GM12872 (cell line): ENCODE results near the gene SOCS1.

Experiments used
- TF ChIP-seq, protein P1 (sequence below): IDR thresholded peaks from 3 replicates; pipeline ENCODE4 v1.5.1; 2011; ENCODE audit warnings: low read depth, mild to moderate bottlenecking, low read length, moderate library complexity; ENCODE audit not compliant: insufficient read depth

SOCS1 gene

DNA sequence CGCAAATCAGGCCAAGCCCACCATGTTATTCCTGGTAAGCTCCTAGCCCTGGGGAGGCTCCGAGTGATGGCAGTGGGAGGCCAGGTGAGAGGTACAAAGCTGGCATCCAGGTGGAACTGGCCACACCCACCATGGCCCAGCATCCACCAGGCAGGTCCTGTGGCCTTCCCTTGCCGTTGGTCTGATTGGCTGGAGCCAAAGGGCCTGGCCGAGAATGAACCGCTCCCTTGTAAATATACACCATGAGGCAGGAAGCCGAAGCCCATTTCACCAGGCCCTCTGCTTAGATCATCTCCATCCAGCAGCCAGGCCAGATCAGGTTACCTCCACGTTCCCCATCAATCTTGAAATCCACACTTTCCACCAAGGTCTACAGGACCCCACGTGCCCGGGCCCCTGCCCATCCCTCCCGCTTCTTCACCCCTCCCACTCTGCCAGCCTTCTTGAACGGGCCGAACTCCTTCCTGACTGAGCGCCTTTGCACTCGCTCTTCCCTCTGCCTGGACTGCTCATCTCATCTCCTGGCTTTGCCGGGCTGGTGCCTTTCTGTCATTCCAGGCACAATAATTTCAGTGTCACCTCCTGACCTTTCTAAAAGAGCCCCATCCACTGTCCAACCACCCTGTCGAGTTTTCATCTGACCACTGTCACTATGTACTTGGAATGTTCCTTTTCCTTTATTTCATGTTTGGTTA lies 5.8 kb downstream of the SOCS1 start:
- TF ChIP-seq, protein P1, sequence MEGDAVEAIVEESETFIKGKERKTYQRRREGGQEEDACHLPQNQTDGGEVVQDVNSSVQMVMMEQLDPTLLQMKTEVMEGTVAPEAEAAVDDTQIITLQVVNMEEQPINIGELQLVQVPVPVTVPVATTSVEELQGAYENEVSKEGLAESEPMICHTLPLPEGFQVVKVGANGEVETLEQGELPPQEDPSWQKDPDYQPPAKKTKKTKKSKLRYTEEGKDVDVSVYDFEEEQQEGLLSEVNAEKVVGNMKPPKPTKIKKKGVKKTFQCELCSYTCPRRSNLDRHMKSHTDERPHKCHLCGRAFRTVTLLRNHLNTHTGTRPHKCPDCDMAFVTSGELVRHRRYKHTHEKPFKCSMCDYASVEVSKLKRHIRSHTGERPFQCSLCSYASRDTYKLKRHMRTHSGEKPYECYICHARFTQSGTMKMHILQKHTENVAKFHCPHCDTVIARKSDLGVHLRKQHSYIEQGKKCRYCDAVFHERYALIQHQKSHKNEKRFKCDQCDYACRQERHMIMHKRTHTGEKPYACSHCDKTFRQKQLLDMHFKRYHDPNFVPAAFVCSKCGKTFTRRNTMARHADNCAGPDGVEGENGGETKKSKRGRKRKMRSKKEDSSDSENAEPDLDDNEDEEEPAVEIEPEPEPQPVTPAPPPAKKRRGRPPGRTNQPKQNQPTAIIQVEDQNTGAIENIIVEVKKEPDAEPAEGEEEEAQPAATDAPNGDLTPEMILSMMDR = no peak

DNA sequence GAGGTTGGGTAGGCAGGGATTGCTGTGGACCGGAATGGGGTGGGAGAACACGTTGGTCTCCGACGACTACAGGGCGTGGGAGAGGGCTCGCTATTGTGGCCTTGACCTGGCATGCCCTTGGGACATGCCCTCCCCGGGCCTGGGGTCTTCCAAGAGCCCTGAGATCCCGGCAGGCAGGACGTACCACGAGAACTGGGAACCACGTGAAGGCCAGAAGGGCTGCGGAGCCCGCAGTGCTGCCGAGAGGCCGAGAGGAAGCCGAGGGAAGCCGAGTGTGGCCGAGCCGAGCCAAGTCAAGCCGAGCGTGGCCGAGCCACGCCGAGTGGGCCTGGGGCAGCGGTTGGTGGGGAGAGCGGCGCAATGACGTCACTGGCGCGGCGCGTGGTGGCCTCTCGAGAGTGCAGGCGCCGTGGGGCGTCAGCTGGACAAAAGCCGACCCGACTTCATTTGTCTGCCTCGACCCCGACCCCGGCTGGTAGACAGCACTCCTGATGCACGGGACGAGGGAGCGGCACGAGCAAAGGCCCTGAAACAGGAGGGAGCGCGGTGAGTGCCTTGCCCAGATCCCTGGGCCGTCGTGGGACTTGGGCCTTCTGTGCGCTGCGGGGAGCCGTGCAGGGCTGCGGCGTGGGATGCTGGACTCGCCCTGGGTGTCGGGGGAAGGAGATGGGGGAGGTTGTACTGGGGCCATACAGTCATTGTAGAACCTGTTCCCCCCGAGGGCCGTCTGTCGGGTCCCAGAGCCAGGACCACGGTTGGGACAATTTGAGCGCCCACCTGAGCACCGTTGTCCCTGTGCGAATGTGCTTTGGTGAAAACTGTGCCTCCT lies 6.6 kb downstream of the SOCS1 start:
- TF ChIP-seq, protein P1 = no peak

DNA sequence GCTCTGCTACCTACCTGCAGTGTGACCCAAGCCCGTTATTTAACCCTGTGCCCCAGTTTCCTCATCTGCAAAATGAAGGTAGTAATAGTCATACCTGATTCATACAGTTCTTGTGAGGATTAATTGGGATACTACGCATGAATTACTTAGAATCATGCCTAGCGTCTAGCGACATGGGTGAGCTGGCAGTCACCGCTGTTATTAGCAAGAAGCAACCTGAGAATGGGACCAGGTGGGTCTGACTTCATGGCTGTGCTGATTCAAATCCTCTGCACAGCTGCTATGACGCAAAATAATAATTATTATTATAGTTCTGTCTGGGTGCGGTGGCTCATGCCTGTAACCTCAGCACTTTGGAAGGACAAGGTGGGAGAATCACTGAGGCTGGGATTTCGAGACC lies 7.9 kb downstream of the SOCS1 start:
- TF ChIP-seq, protein P1 = no peak

DNA sequence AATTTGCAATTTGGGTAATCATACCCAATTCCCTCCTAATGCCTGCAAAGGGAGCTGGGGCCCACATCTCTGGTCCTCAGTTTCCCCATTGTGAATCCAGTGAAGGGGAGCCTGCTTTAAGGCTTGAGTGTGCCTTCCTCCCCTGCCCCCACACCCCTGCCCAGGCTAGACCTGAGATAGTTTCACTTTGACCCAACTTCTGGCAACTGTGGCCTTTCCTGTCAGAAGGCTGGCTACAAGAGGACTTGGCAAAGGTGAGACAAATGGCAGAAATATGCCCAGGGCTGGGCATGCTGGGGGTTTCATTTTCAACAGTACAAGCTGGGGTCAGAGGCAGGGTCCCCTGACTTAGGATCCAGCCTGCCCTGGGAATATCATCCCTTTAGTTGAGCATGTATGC lies 10.0 kb downstream of the SOCS1 start:
- TF ChIP-seq, protein P1 = no peak

DNA sequence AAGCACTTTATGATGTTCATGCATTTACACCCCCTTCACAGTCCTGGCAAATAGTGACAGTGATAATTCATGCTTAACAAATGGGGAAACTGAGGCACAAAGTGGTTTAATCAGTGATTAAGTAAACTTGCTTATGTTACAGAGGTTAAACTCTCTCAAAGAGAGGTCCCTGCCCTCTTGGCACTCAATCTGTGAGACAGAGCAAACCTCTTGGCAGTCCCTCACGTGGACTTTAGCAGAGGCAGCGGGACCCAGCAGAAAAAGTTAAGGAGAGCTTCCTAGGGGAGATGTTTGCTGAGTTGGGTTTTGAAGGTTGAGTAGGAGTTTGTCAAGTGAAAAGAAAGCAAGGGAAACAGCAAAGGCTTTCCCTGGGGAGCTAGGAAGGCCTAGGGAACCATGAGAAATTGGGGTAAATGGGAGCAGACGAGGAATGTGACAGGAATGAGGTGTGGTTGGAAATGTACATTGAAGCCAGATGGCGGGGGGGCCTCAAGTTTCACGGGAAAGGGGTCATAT lies 10.7 kb downstream of the SOCS1 start:
- TF ChIP-seq, protein P1 = no peak

DNA sequence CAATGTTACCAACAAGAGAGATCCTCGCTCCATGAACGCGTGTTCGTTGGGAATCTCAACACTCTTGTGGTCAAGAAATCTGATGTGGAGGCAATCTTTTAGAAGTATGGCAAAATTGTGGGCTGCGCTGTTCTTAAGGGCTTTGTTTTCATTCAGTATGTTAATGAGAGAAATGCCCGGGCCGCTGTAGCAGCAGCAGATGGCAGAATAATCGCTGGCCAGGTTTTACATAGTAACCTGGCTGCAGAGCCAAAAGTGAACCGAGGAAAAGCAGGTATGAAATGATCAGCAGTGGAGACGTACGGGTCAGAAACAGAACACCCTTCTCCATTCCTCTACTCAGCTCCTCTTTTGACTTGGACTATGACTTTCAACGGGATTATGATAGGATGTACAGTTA lies 13.3 kb downstream of the SOCS1 start:
- TF ChIP-seq, protein P1 = no peak

DNA sequence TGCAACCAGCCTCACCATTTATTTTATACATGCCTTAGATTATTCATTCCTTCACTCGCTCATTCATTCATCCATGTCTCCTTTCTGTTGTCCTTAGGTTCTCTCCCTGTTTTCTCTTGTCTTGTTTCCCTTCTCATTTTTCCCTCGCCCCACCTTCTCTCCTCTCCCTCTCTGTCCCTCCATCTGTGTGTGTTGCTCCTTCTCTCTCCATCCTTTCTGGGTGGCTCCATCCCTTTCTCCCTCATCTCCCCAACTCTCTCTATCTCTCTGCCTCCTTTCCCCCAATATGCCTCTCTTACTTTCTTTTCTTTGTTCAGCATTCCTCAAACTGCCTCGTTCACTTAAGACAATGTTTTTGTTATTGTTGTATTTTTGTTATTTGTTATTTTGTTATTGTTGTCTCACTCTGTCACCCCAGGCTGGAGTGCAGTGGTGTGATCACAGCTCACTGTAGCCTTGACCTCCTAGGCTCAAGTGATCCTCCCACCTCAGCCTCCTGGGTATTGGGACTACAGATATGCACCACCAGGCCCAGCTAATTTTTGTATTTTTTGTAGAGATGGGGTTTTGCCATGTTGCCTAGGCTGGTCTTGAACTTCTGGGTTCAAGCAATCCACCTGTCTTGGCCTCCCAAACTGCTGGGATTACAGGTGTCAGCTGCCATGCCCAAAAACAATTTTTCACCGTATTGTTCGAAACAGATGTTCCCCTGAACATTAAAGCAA lies 14.4 kb downstream of the SOCS1 start:
- TF ChIP-seq, protein P1 = no peak
